DOHH2 (cell line): ENCODE measurements around the gene ZNF638.

Experiments used
- H3F3A ChIP-seq: fragments of 200-600 bp; sonication (generic), shearing (Covaris generic); 2 replicates; pipeline ENCODE4 v1.6.0; 2016; ENCODE audit warnings: antibody characterized with exemption, mild to moderate bottlenecking; ENCODE audit not compliant: control insufficient read depth, insufficient read depth
- H3K27ac ChIP-seq: fragments of 200-600 bp; sonication (generic); 2 replicates; pipeline ENCODE4 v1.5.1; 2014; ENCODE audit warnings: low read depth, mild to moderate bottlenecking, low read length, moderate library complexity
- H3K27me3 ChIP-seq: fragments of 200-600 bp; sonication (generic); 2 replicates; pipeline ENCODE4 v1.6.1; 2014; ENCODE audit warnings: mild to moderate bottlenecking, low read length, mixed read lengths; ENCODE audit not compliant: control insufficient read depth
- H3K36me3 ChIP-seq: fragments of 200-600 bp; sonication (generic); 2 replicates; pipeline ENCODE4 v1.6.1; 2014; ENCODE audit warnings: mild to moderate bottlenecking, low read length, moderate library complexity, mixed read lengths; ENCODE audit not compliant: control insufficient read depth
- H3K4me1 ChIP-seq: fragments of 200-600 bp; sonication (generic); 2 replicates; pipeline ENCODE4 v1.6.1; 2014; ENCODE audit warnings: mild to moderate bottlenecking, low read length, mixed read lengths; ENCODE audit not compliant: control insufficient read depth
- H3K4me2 ChIP-seq: fragments of 200-600 bp; sonication (generic); 2 replicates; pipeline ENCODE4 v1.6.0; 2014; ENCODE audit warnings: mild to moderate bottlenecking, low read length, moderate library complexity
- H3K4me3 ChIP-seq: fragments of 200-600 bp; sonication (generic); 2 replicates; pipeline ENCODE4 v1.5.1; 2014; ENCODE audit warnings: mild to moderate bottlenecking, low read length, mixed read lengths
- H3K79me2 ChIP-seq: fragments of 200-600 bp; sonication (generic); 2 replicates; pipeline ENCODE4 v1.6.1; 2014; ENCODE audit warnings: mild to moderate bottlenecking, low read length, mixed read lengths; ENCODE audit not compliant: control insufficient read depth
- H3K9me2 ChIP-seq: fragments of 200-600 bp; sonication (generic); replicated peaks from 2 replicates; pipeline ENCODE4 v1.6.1; 2014; ENCODE audit warnings: mild to moderate bottlenecking, low read length, mixed read lengths; ENCODE audit not compliant: control insufficient read depth
- H3K9me3 ChIP-seq: fragments of 200-600 bp; sonication (generic); 2 replicates; pipeline ENCODE4 v1.6.1; 2014; ENCODE audit warnings: antibody characterized with exemption, low read length, mixed read lengths; ENCODE audit not compliant: control insufficient read depth, insufficient read depth
- H4K20me1 ChIP-seq: fragments of 200-600 bp; sonication (generic); 2 replicates; pipeline ENCODE4 v1.6.0; 2014; ENCODE audit warnings: low read depth, mild to moderate bottlenecking, antibody characterized with exemption, low read length, moderate library complexity; ENCODE audit not compliant: control insufficient read depth, insufficient read depth
- EZH2phosphoT487 ChIP-seq: fragments of 200-600 bp; sonication (generic); IDR thresholded peaks from 2 replicates; pipeline ENCODE4 v1.6.1; 2017; ENCODE audit warnings: borderline replicate concordance, mild to moderate bottlenecking, antibody characterized with exemption, low read length, moderate library complexity, mixed read lengths
- TF ChIP-seq, protein P1 (sequence below): fragments of 200-600 bp; sonication (generic); IDR thresholded peaks from one replicate; pipeline ENCODE4 v1.5.1; 2014; ENCODE audit warnings: antibody characterized with exemption, mild to moderate bottlenecking, low read depth, low read length; ENCODE audit not compliant: poor library complexity, severe bottlenecking

Gene ZNF638

DNA sequence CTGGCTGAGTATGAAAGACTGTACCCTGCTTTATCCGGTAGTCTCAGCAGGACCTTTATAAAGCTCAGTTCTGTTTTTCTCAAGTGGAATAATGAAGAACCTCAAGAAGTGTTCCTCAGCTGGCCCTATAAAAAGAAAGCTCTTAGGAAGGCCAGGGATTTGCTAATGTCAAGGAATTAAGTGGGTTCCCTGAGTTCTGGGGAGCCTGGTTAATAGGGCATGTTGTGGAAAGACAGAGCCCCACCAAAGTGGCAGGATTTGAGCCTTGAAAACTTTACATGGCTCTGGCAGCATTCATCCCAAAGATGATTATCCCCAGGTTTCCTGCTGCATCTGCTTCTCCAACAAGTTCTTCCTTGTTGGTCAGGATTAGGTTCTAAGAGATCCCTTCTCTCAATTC, 114.9 kb downstream of the ZNF638 start:
- H3K4me2 ChIP-seq, result no peak overlapping the region
- H3K9me2 ChIP-seq, result no peaks in the 10 kb centered on the region
- no peak for TF ChIP-seq EZH2phosphoT487
- TF ChIP-seq, protein P1, sequence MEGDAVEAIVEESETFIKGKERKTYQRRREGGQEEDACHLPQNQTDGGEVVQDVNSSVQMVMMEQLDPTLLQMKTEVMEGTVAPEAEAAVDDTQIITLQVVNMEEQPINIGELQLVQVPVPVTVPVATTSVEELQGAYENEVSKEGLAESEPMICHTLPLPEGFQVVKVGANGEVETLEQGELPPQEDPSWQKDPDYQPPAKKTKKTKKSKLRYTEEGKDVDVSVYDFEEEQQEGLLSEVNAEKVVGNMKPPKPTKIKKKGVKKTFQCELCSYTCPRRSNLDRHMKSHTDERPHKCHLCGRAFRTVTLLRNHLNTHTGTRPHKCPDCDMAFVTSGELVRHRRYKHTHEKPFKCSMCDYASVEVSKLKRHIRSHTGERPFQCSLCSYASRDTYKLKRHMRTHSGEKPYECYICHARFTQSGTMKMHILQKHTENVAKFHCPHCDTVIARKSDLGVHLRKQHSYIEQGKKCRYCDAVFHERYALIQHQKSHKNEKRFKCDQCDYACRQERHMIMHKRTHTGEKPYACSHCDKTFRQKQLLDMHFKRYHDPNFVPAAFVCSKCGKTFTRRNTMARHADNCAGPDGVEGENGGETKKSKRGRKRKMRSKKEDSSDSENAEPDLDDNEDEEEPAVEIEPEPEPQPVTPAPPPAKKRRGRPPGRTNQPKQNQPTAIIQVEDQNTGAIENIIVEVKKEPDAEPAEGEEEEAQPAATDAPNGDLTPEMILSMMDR, result no peak
- H3K9me3 ChIP-seq, result no peaks in the 10 kb centered on the region
- no peak overlapping the region for H3K27ac ChIP-seq
- H3K4me1 ChIP-seq, result no peaks in the 10 kb centered on the region
- H3K27me3 ChIP-seq, result peaks cover 2% of the 10 kb centered on the region; the same call in 1 of the 2 replicates
- H4K20me1 ChIP-seq, result 0 out of 2 replicates have a peak, but pooled peaks cover 2% of the 10 kb centered on the region
- no peak overlapping the region for H3K4me3 ChIP-seq
- H3F3A ChIP-seq, result peaks cover 2% of the 10 kb centered on the region; the same call in 1 of the 2 replicates
- no peaks in the 10 kb centered on the region for H3K36me3 ChIP-seq
- no peaks in the 10 kb centered on the region for H3K79me2 ChIP-seq

GRCh38 chr2:71449343-71449742, 117.8 kb downstream of the ZNF638 start:
- Histone ChIP-seq H3K4me3 (no peak overlapping the region), H3K4me1 (peaks cover 5% of the 10 kb centered on the region; the same call in 1 of the 2 replicates), H3K36me3 (no peaks in the 10 kb centered on the region), H3K4me2 (no peak overlapping the region), H3K9me2 (no peaks in the 10 kb centered on the region), H3K27ac (no peak overlapping the region), H3K9me3 (no peaks in the 10 kb centered on the region), H3K79me2 (no peaks in the 10 kb centered on the region), H4K20me1 (0 out of 2 replicates have a peak, but pooled peaks cover 2% of the 10 kb centered on the region), H3F3A (no peaks in the 10 kb centered on the region), H3K27me3 (peaks cover 9% of the 10 kb centered on the region; the same call in 1 of the 2 replicates)
- no peak for TF ChIP-seq EZH2phosphoT487
- TF ChIP-seq, protein P1, result no peak

DNA sequence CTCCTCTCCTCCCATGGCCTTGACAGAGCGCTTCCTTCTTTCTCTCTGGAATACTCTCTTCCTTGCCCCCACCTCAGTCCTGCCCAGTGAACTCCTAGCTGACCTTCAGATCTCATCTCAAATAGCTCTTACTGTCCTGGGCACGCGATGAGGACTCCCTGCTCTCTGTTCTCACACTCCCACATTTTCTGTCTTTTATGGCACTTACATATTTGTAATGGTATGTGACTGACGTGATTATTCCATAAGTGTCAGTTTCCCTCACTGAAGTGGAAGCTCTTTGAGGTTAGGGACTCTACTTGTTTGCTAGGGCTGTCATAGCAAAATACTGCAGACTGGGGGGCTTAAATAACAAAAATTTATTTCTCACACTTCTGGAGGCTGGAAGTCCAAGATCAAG, 120.1 kb downstream of the ZNF638 start:
- no peak overlapping the region for H3K4me3 ChIP-seq
- TF ChIP-seq EZH2phosphoT487, result no peak
- TF ChIP-seq, protein P1, result no peak
- H3K79me2 ChIP-seq, result no peaks in the 10 kb centered on the region
- no peaks in the 10 kb centered on the region for H3F3A ChIP-seq
- no peak overlapping the region for H3K27ac ChIP-seq
- peaks cover 10% of the 10 kb centered on the region; the same call in 1 of the 2 replicates for H3K27me3 ChIP-seq
- H3K4me1 ChIP-seq, result peaks cover 5% of the 10 kb centered on the region; the same call in 1 of the 2 replicates
- no peaks in the 10 kb centered on the region for H3K36me3 ChIP-seq
- H3K9me3 ChIP-seq, result no peaks in the 10 kb centered on the region
- H4K20me1 ChIP-seq, result 0 out of 2 replicates have a peak, but pooled peaks cover 2% of the 10 kb centered on the region
- H3K9me2 ChIP-seq, result no peaks in the 10 kb centered on the region
- H3K4me2 ChIP-seq, result no peak overlapping the region
